Stimulated activated CD8-positive, alpha-beta memory T cell treated with anti-CD3 and anti-CD28 coated beads, Interleukin-7, amount 100 ng/mL, for 48 hours (primary cell): ENCODE data around the gene ALOX15.
"Not testable (repeated sequence)": the region's sequence is repeated elsewhere in the genome, so short reads cannot be mapped to it uniquely, and the experiment has no call there.

Source experiments
- DNase-seq, 2 donors: peaks; one replicate each; pipeline ENCODE4 v3.0.0-alpha.2; 2020; ENCODE audit warnings: low read depth in 1 of 2; ENCODE audit errors: extremely low read depth in 1 of 2

ALOX15 gene

GRCh38 chr17:4622375-4622774 is 19.1 kb downstream of the ALOX15 start:
- no peak for DNase-seq

- no peak for DNase-seq
These were observed 20.9 kb downstream of the ALOX15 start for GRCh38 chr17:4620531-4621101.

GRCh38 chr17:4617590-4618351 is 23.7 kb downstream of the ALOX15 start:
- no peak for DNase-seq

- DNase-seq: no peak
These were observed 24.4 kb downstream of the ALOX15 start for GRCh38 chr17:4617090-4617489.

GRCh38 chr17:4616476-4616875 is 25.0 kb downstream of the ALOX15 start:
- no peak for DNase-seq

GRCh38 chr17:4610656-4611055 is 30.8 kb downstream of the ALOX15 start:
- DNase-seq: no peak

GRCh38 chr17:4610162-4610561 is 31.3 kb downstream of the ALOX15 start:
- no peak for DNase-seq

- no peak for DNase-seq
These were observed 31.7 kb downstream of the ALOX15 start for GRCh38 chr17:4609761-4610160.

- no peak for DNase-seq
These were observed 33.7 kb downstream of the ALOX15 start for GRCh38 chr17:4607773-4608187.

- no peak for DNase-seq
These were observed 34.2 kb downstream of the ALOX15 start for GRCh38 chr17:4607261-4607741.

GRCh38 chr17:4605826-4606225 is 35.7 kb downstream of the ALOX15 start:
- no peak for DNase-seq

- not testable (repeated sequence) for DNase-seq
These were observed 36.7 kb downstream of the ALOX15 start for GRCh38 chr17:4604736-4605135.

GRCh38 chr17:4604111-4604644 is 37.3 kb downstream of the ALOX15 start:
- DNase-seq: no peak

- DNase-seq: no peak
These were observed 39.4 kb downstream of the ALOX15 start for GRCh38 chr17:4602041-4602440.

GRCh38 chr17:4601326-4601725 is 40.2 kb downstream of the ALOX15 start:
- no peak for DNase-seq

GRCh38 chr17:4600563-4600962 is 40.9 kb downstream of the ALOX15 start:
- no peak for DNase-seq

- DNase-seq: no peak
These were observed 41.8 kb downstream of the ALOX15 start for GRCh38 chr17:4599505-4600281.

GRCh38 chr17:4598776-4599504 is 42.5 kb downstream of the ALOX15 start:
- DNase-seq: no peak

GRCh38 chr17:4597975-4598374 is 43.5 kb downstream of the ALOX15 start:
- no peak for DNase-seq

- no peak for DNase-seq
These were observed 44.7 kb downstream of the ALOX15 start for GRCh38 chr17:4596636-4597380.
